GM23338 (cell line): ENCODE measurements around the gene TEX35. TPM values are rescaled to one million over a fixed set of nuclear protein-coding genes. Genes with fewer than 3 reads are reported as not detected.

Experiments
- ATAC-seq: fragments of 200-7000 bp; cut with Tn5 transposase; 3 replicates; pipeline ENCODE4 v1.9.1; 2020
- DNase-seq: peaks from one replicate; pipeline ENCODE4 v3.0.0-alpha.2; 2015; ENCODE audit warnings: low spot score
- H2AFZ ChIP-seq: fragments of 200-600 bp; sonication (generic); 2 replicates; pipeline ENCODE4 v1.8.0; 2016; ENCODE audit warnings: antibody characterized with exemption, mild to moderate bottlenecking, moderate library complexity
- H3F3A ChIP-seq: fragments of 200-600 bp; sonication (generic); replicated peaks from 2 replicates; pipeline ENCODE4 v1.8.0; 2017; ENCODE audit warnings: antibody characterized with exemption, mixed run types, low read depth
- H3K27ac ChIP-seq: fragments of 200-600 bp; sonication (generic); 2 replicates; pipeline ENCODE4 v1.6.1; 2016; ENCODE audit warnings: low read depth
- H3K27me3 ChIP-seq: fragments of 200-600 bp; sonication (generic); 2 replicates; pipeline ENCODE4 v1.8.0; 2016; ENCODE audit warnings: mild to moderate bottlenecking, mixed run types, moderate library complexity; ENCODE audit not compliant: insufficient read depth
- H3K36me3 ChIP-seq: fragments of 200-600 bp; sonication (generic); 2 replicates; pipeline ENCODE4 v1.8.0; 2016; ENCODE audit warnings: mild to moderate bottlenecking; ENCODE audit not compliant: insufficient read depth
- H3K4me1 ChIP-seq: fragments of 200-600 bp; sonication (generic); 2 replicates; pipeline ENCODE4 v1.8.0; 2016; ENCODE audit warnings: mild to moderate bottlenecking, moderate library complexity; ENCODE audit not compliant: insufficient read depth
- H3K4me2 ChIP-seq: fragments of 200-600 bp; sonication (generic); 2 replicates; pipeline ENCODE4 v1.7.1; 2017; ENCODE audit warnings: mixed run types
- H3K4me3 ChIP-seq: fragments of 200-600 bp; sonication (generic); 2 replicates; pipeline ENCODE4 v1.6.1; 2016; ENCODE audit warnings: mixed run types
- H3K79me2 ChIP-seq: fragments of 200-600 bp; sonication (generic); replicated peaks from 2 replicates; pipeline ENCODE4 v1.8.0; 2017; ENCODE audit warnings: mild to moderate bottlenecking; ENCODE audit not compliant: insufficient read depth
- H3K9me2 ChIP-seq: fragments of 200-600 bp; sonication (generic); 2 replicates; pipeline ENCODE4 v1.8.0; 2017; ENCODE audit not compliant: insufficient read depth
- H4K20me1 ChIP-seq: fragments of 200-600 bp; sonication (generic); replicated peaks from 2 replicates; pipeline ENCODE4 v1.8.0; 2017; ENCODE audit warnings: mild to moderate bottlenecking; ENCODE audit not compliant: insufficient read depth
- H3K27ac Mint-ChIP-seq: 2 replicates; pipeline ENCODE4 v1.8.0; 2020; ENCODE audit warnings: inconsistent platforms, mild to moderate bottlenecking, moderate library complexity, mixed read lengths
- H3K27me3 Mint-ChIP-seq: 3 replicates; pipeline ENCODE4 v1.8.0; 2022; ENCODE audit warnings: low read depth, mild to moderate bottlenecking, moderate library complexity, mixed read lengths, inconsistent platforms; ENCODE audit not compliant: insufficient read depth, poor library complexity
- H3K36me3 Mint-ChIP-seq: 3 replicates; pipeline ENCODE4 v1.8.0; 2021; ENCODE audit warnings: low read depth, mild to moderate bottlenecking, inconsistent platforms, moderate library complexity, mixed read lengths
- H3K4me1 Mint-ChIP-seq: 3 replicates; pipeline ENCODE4 v1.8.0; 2020; ENCODE audit warnings: mild to moderate bottlenecking, inconsistent platforms, mixed read lengths
- H3K4me3 Mint-ChIP-seq: 3 replicates; pipeline ENCODE4 v1.8.0; 2021; ENCODE audit warnings: moderate library complexity, mild to moderate bottlenecking, inconsistent platforms, mixed read lengths
- H3K9me3 Mint-ChIP-seq: 3 replicates; pipeline ENCODE4 v1.8.0; 2020; ENCODE audit warnings: moderate library complexity, mild to moderate bottlenecking, inconsistent platforms, mixed read lengths
- CREB1 ChIP-seq: fragments of 250-450 bp; sonication (Bioruptor Pico); IDR thresholded peaks from 2 replicates; pipeline ENCODE4 v1.5.0; 2020; ENCODE audit warnings: low read depth, mild to moderate bottlenecking, moderate library complexity
- CTCF ChIP-seq, 2 experiments: fragments of 200-600 bp in 1 of 2; sonication (generic) in 1 of 2; conservative IDR thresholded peaks; 2 replicates each; pipeline versions ENCODE4 v1.5.1 to v1.6.1; 2016 to 2017; ENCODE audit warnings: antibody characterized with exemption in 2 of 2, low read depth in 2 of 2, mild to moderate bottlenecking in 2 of 2, moderate library complexity in 1 of 2
- EZH2 ChIP-seq: fragments of 200-600 bp; sonication (generic); IDR thresholded peaks from one replicate; pipeline ENCODE4 v1.8.0; 2017; ENCODE audit warnings: antibody characterized with exemption, mild to moderate bottlenecking, low read depth; ENCODE audit not compliant: unreplicated experiment
- EZH2phosphoT487 ChIP-seq: fragments of 200-600 bp; sonication (generic); IDR thresholded peaks from one replicate; pipeline ENCODE4 v1.8.1; 2018; ENCODE audit warnings: antibody characterized with exemption; ENCODE audit not compliant: unreplicated experiment
- POLR2AphosphoS5 ChIP-seq: IDR thresholded peaks from 2 replicates; pipeline ENCODE4 v1.6.1; 2016; ENCODE audit warnings: antibody characterized with exemption, low read depth
- ZNF331 ChIP-seq: fragments of 250-450 bp; sonication (Bioruptor Pico); IDR thresholded peaks from 2 replicates; pipeline ENCODE4 v1.5.0; 2020; ENCODE audit warnings: low read depth, mild to moderate bottlenecking, moderate library complexity
- ZNF462 ChIP-seq: fragments of 250-450 bp; sonication (Bioruptor Pico); IDR thresholded peaks from 2 replicates; pipeline ENCODE4 v1.5.0; 2020; ENCODE audit warnings: mild to moderate bottlenecking, moderate library complexity
- polyA plus RNA-seq: library from polyadenylated mRNA; unstranded; fragments of >200 nt; fragmentation: Nextera tagmentation; extraction: Ambion mirVana; gene quantifications from 2 replicates; pipeline ENCODE4 v1.2.1, GENCODE V29; 2016
- total RNA-seq: library from RNA; depleted of rRNA; stranded (reverse); fragments of >200 nt; shearing (Covaris generic); gene quantifications from 2 replicates; pipeline ENCODE4 v1.2.3, GENCODE V29; 2014

TEX35 gene
- total and polyA plus RNA-seq, 2 experiments from 2014 or later = not detected

- H3K27ac Mint-ChIP-seq = peak overlapping the region; percentile 94
- H3K36me3 Mint-ChIP-seq = peaks cover 10% of the 10 kb centered on the region; the same call in 2 of the 3 replicates
- no peak for TF ChIP-seq EZH2phosphoT487
- TF ChIP-seq ZNF331 = no peak
- peak; percentile 60 for TF ChIP-seq CREB1 (CRISPR knock-in tag)
- TF ChIP-seq CTCF (conservative IDR thresholded peaks at IDR 0.05; ENCODE audit: low read depth in 2 of 2) = peak; percentile 74 to 94
- Histone ChIP-seq H3K4me1 (0 out of 2 replicates have a peak, but pooled peaks cover 6% of the 10 kb centered on the region), H3K79me2 (peaks cover 7% of the 10 kb centered on the region), H3K27ac (peak overlapping the region; percentile 94), H4K20me1 (no peaks in the 10 kb centered on the region), H3K36me3 (no peaks in the 10 kb centered on the region; the same call in 1 of the 2 replicates), H3F3A (no peaks in the 10 kb centered on the region), H3K9me2 (0 out of 2 replicates have a peak, but pooled peaks cover 7% of the 10 kb centered on the region), H3K27me3 (no peaks in the 10 kb centered on the region), H2AFZ (peak overlapping the region; percentile 100), H3K4me3 (peak overlapping the region; percentile 97), H3K4me2 (peak overlapping the region; percentile 98)
- peak; percentile 86 for DNase-seq
- peaks cover 17% of the 10 kb centered on the region for H3K4me1 Mint-ChIP-seq
- H3K27me3 Mint-ChIP-seq = peaks cover 13% of the 10 kb centered on the region
- peak overlapping the region; percentile 93 for H3K4me3 Mint-ChIP-seq
- H3K9me3 Mint-ChIP-seq = no peaks in the 10 kb centered on the region
- peak; percentile 79 for ATAC-seq
Observed at GRCh38 chr1:178542554-178543289, 29.8 kb downstream of the TEX35 start.

- no peak for TF ChIP-seq POLR2AphosphoS5
- TF ChIP-seq EZH2phosphoT487 = no peak
- TF ChIP-seq EZH2 = no peak
- no peak for TF ChIP-seq ZNF462 (CRISPR knock-in tag)
- peak overlapping the region; percentile 98 for H3K4me2 ChIP-seq
- no peaks in the 10 kb centered on the region for H3K27me3 ChIP-seq
- H3K9me2 ChIP-seq = 0 out of 2 replicates have a peak, but pooled peaks cover 7% of the 10 kb centered on the region
- H3K4me1 ChIP-seq = 0 out of 2 replicates have a peak, but pooled peaks cover 6% of the 10 kb centered on the region
- no peak overlapping the region for H3K27ac ChIP-seq
- peak; percentile 34 for ATAC-seq
- H3K79me2 ChIP-seq = peaks cover 7% of the 10 kb centered on the region
- H3K36me3 ChIP-seq = no peaks in the 10 kb centered on the region; the same call in 1 of the 2 replicates
- peaks cover 13% of the 10 kb centered on the region for H3K27me3 Mint-ChIP-seq
- H3F3A ChIP-seq = no peaks in the 10 kb centered on the region
- no peaks in the 10 kb centered on the region for H3K9me3 Mint-ChIP-seq
- H4K20me1 ChIP-seq = no peaks in the 10 kb centered on the region
- H3K4me3 Mint-ChIP-seq = peak overlapping the region; percentile 93
- H3K36me3 Mint-ChIP-seq = peaks cover 10% of the 10 kb centered on the region; the same call in 2 of the 3 replicates
- H3K4me3 ChIP-seq = peak overlapping the region; percentile 97
- no peak overlapping the region; the same call in 1 of the 2 replicates for H3K27ac Mint-ChIP-seq
- H3K4me1 Mint-ChIP-seq = peaks cover 17% of the 10 kb centered on the region
- H2AFZ ChIP-seq = peak overlapping the region; percentile 100
- DNase-seq = no peak
Observed at GRCh38 chr1:178543290-178543607, 30.3 kb downstream of the TEX35 start.
